Activated T-helper 9 cell treated with anti-CD3 and anti-CD28 coated beads, Interleukin-2, amount 50 U/mL, for 16 hours (primary cell): ENCODE results near the gene AGXT2.
"Not testable (repeated sequence)": the region's sequence is repeated elsewhere in the genome, so short reads cannot be mapped to it uniquely, and the experiment has no call there.

ENCODE experiments used
- DNase-seq: peaks from one replicate; pipeline ENCODE4 v3.0.0-alpha.2; 2020; ENCODE audit warnings: low read depth

AGXT2 gene

DNA sequence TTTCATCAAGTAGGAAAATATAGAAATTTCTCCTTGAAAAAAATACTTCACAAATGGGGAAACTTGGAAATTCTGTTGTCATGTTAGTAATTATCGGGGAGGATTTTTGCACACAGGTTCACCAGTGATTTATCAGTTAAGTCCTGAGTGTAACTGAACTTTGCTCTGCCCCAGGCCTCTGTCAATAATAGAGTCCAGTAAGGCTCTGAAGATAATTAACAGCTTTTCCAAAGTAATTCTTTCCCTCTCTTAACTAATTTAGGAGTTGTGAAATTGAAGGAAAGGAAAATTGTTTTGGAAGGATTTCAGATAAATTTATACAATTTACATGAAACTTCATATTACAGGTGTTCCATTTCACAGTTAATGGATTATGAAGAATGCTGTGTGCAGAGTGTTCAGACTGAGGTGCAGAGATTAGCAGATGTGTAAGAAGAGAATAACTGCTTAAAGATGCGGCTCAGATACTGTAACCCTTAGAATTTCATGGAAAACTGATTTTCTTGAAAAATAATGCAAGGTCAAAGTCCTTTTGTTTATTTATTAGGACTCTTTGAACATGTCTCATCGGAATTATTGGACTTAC is 2.9 kb upstream of the AGXT2 start:
- no peak for DNase-seq

DNA sequence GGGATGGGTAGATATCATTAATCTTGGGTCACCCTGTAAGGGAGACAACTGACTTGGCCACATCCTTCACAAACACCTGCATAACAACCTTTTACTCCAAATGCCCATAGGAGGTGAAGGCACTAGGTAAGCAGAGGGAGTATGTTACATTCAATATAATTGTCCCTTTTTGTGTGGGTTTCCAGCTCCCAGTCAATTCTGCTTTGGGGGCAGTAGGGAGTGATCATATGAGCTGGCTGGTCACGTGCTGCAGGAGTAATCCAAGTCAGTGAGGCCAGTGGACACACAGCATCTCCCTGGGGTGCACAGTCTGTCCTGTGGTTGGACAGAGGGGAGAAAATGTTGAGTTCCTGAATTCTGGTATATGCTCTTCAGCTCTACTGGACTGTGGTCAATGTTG is 1.2 kb upstream of the AGXT2 start:
- no peak for DNase-seq

DNA sequence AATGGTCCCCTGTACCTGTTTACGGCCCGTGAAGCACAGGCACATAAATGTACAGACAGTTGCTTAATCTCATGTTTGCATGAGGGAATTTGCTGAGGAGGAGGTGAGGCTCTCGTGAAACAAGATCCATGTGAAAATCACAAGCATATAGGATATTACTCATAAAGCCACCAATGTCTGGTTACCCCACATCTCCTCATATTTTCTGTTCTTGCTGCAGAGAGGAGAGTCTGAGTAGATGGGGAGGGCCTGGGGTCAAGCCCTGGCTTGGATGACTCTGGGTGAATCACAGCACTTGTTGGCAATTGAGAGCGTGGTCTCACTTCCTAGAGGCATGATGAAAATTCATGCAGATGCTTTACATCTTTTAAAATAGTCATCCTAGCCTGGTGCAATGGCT is 975 bp downstream of the AGXT2 start:
- DNase-seq, result no peak

DNA sequence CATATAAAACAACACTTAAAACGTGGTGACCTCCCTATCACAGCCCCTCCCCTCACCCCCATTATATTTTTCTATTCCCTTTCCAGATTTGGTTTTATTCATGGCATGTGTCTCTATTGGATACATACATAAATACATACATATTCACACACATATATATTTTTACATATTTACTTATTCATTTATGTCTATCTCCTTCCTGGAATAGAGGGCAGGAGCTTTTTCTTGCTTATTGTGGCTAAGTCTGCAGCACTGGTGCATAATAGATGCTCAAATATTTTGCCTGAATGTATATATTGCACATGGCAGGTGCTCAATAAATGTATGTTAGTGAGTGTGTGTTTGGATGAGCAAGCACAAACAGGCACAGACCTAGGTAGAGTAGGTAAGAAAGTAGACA is 2.5 kb downstream of the AGXT2 start:
- DNase-seq, result no peak

DNA sequence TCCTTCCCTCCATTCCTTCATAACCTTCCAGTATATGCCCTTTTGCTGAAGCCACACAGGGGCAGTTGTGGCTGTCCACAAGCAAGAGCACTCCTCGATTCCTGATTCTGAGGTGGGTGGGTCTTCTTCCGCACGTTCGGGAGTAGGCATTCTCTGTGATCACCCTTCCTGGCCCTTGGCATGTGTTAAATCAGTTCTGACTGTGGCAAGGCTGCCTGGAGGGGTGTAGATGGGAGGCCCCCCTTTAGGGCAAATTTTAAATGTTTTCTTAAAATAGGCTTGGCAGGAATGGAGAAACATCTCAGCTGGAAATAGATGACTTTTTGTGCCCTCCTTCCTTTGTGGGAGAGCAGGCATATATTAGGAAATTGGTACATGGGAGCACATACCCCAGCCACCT is 3.1 kb downstream of the AGXT2 start:
- no peak for DNase-seq

DNA sequence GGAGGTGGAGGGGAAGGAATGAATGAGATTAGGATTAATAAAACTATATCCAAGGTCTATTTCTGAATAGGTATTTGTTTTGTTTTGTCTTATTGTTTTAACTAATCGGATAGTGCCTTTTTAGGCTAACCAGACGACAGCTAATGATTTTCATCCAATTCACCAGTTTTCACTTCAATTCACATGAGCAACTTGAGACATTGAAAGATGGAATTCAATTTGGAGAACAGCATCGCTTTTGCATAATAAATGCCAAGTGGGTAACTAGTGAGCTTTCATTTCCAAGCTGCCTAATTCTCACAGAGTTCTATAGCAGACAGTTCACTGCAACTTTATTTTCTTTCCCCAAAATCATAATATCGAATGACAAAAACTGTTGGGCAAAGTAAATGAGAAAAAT is 5.0 kb downstream of the AGXT2 start:
- DNase-seq, result no peak

DNA sequence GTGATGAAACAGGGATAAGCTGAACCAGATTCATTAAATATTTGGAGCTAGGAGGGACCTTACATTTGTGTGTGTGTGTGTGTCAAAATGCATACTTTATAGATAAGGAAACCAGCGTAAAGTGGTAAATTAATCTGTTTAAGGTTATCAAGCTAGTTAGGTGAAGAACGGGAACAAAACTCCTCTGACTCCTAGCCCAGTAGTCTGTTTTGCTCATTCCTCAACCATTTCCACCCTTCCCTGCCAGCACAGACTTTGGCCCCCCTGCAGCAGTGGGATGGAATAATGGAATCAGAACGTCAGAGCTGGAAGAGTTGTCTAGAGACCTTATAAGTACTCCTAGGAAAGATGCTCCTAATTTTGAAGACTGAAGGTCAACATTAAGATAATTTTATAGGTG is 6.5 kb downstream of the AGXT2 start:
- DNase-seq, result no peak

DNA sequence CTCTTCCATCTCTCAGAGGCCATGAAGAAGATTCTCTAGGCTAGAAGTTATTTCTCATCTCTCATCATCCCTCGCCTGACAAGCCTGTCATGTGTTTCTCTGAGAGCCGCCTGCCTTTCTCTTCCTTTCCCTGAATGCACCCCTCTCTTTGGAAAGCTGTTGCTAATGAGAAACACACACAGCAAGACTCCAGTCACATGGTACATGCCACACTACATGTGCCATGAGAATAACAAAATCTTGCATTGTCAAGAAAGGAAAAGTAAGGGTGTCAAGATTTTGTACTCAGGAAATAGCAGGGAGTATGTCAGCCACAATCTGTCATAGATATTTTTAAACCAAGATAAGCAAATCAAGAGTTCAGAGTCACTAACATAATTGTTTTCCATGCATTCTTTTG is 8.9 kb downstream of the AGXT2 start:
- DNase-seq, result no peak

DNA sequence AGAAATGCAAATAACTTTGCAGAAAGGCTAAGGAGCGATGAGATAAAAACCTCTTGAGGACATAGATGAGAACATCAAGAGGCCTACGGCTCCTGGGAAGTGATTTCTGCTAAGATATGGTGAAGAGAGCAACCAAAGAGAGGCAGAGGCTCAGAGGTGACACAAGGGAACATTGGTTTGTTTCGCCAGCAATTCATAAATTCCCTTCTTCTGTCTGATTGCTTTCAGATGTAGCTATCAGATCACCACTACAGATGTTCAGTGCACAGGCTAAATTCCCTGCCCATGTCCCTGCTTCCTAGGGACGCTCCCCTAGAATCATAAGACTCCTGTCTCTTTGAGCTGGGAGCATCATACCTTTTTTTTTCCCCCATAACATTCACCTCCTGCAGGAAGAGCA is 11.2 kb downstream of the AGXT2 start:
- no peak for DNase-seq

DNA sequence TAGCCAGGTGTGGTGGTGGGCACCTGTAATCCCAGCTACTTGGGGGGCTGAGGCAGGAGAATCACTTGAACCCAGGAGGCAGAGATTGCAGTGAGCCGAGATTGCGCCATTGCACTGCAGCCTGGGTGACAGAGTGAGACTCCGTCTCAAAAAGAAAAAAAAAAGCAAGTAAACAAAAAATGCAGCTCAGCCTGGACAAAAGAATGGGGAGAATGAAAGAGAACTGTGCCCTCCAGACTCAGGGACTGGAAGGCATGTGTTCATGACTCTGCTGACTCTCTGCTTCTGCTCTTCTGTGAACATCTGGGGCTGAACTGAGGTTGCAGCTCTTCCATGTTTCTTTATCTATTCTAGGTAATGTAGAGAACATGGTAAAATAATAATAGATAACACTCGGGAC is 11.8 kb downstream of the AGXT2 start:
- not testable (repeated sequence) for DNase-seq

DNA sequence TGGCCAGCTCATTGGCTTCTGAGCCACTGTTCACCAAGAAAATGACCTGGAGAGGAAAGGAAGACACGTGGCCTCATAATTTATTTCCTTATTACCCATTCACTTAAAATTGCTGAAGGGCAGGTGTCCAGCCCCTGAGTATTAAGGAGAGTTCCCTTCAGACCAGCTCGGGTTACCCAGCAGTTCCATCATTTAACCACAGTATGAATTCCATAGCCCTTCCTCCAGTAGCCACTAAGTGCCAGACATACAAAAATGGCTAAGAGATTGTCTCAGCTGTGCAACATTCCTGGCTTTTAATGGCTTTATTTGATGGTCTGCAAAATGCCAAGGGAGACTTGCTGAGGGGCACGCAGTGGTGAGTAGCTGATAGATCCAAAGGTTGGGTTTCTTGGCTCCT is 12.5 kb downstream of the AGXT2 start:
- no peak for DNase-seq

DNA sequence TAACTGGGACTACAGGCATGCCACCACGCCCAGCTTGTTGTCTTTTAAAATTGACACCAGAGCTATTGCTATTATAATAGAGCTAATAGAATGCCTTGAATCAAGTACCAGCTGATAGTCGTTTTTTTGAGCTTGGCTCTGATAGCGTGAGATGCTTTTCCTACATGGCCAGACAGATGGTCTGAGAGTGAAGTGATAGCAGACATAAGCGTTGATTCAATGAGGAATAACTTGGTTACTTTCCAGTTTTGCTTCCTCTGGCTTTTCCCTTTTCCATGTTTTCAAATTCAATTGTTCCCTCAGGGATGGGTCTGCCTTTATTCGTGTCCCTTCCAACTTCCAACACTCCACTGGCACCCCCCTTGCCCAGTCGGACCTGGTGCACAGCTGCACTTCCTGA is 15.4 kb downstream of the AGXT2 start:
- no peak for DNase-seq

DNA sequence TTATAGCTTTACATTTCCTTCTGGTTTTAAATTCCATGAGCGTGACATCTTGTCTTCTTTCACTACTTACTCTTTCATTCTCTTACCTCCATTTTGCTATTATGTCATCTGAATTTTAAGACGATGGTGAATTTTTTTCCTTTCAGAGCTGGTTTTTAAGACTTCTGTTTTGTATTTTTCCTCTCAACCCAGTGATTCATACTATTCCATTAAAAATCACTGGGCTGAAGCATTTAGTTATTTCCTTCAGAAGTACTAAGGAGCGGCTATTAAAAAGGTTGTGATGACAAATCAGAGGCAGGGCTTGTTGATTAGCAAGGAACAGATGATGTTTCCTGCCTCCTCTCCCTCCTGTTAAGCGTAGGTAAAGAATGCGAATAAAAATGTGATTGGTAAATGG is 16.5 kb downstream of the AGXT2 start:
- no peak for DNase-seq

DNA sequence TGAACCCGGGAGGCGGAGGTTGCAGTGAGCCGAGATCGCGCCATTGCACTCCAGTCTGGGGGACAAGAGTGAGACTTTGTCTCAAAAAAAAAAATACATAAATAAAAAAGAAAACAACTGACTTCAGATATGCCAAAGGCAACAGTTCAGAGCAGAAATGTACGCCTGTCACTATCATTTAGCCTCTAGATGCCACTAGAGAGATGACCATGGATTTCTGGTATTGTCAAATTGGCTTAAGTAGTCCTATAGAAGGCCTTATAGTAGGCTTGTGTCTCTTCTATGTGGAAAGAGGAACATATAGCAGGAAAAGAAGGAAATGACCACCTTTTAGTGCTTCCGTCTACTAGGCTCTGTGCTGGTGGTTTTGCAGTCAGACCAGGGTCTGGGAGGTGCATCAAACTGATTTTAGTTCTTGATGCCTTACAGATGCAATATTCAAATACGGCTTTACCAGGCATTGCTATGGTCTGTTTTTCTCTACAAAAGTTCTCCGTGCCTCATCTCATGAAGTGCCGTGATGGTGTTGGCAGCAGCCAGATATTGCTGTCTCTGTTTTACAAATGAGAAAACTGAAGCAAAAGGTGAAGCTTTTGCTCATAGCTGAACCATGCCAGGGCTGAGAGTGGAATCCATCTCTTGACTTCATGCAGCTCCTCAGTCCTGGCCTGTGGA is 17.2 kb downstream of the AGXT2 start:
- no peak for DNase-seq

DNA sequence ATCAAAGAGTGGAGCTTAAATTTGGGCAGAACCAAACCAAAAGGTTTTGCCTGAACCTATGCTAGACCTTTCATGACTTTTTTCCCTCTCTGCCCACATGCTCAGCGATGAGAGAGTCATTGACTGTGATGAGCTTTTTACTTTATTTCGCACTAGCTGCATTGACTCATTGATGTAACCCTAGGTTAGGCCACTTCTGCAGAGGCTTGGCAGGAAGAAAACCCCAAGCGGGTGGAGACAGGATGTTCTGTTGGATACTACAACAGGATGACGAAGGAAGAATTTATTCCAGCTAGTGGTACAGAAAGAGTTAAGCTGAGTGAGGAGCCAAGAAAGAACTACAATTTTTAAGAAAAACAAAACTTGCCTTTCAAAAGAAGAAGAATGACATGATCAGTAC is 18.4 kb downstream of the AGXT2 start:
- no peak for DNase-seq

DNA sequence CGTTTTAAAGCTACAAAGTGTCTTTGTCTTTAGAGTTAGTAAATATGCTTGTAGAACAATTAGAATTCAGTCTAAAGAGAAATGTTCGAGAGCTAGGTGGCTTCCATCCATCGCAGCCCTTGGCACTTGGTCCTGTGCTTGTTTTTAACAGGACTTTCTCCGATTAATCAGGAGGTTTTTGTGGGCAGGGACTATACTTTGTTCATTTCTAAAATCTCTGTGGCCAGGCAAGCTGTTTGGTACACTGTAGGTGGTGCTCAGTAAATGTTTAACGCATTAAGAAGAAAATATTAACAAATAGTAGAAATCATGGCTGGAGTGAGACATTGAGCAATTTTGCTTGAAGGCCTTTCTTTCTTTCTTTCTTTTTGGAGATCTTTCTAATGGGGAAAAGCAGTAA is 20.8 kb downstream of the AGXT2 start:
- DNase-seq, result no peak

DNA sequence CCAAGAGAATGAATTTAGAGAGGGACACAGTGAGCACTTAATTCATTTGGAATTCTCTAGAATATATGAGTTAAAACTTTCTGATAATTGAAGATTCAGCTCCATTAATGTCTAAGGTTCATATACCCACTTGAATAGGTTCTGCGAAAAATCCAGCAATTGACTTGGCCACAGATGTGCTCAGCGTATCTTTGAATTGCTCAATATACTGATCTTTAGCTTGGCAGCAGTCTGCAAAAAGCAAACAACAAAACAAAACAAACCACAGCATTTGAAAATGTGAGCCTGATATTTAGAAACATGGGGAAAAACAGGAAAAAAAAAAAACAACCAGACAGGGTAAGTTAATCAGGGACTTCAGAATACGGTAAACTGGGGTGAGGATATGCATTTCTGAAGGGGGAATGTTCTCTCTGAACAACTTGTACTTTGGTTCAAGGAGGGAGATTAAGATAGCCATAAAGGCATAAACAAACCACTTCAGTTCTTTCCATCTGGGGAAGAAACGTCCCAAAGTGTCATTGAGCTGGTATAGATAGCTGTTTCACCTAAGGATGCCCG is 21.4 kb downstream of the AGXT2 start:
- DNase-seq, result no peak

DNA sequence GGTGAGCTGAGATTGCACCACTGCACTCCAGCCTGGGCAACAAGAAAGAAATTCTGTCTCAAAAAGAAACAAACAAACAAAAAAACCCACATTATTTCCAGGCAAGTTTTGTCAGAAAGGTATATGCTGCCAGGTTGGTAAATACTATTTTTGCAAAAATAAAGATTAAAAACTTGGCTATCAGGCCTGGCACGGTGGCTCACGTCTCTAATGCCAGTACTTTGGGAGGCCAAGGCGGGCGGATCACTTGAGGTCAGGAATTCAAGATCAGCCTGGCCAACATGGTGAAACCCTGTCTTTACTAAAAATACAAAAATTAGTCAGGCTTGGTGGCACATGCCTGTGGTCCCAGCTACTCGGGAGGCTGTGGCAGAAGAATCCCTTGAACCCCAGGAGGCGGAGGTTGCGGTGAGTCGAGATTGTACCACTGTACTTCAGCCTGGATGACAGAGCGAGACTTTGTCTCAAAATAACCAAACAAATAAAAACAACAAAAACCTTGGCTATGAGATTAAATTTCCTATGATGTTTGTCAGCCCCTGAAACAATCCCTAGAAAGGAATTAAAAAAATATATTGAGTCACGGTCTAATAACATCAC is 22.7 kb downstream of the AGXT2 start:
- no peak for DNase-seq

DNA sequence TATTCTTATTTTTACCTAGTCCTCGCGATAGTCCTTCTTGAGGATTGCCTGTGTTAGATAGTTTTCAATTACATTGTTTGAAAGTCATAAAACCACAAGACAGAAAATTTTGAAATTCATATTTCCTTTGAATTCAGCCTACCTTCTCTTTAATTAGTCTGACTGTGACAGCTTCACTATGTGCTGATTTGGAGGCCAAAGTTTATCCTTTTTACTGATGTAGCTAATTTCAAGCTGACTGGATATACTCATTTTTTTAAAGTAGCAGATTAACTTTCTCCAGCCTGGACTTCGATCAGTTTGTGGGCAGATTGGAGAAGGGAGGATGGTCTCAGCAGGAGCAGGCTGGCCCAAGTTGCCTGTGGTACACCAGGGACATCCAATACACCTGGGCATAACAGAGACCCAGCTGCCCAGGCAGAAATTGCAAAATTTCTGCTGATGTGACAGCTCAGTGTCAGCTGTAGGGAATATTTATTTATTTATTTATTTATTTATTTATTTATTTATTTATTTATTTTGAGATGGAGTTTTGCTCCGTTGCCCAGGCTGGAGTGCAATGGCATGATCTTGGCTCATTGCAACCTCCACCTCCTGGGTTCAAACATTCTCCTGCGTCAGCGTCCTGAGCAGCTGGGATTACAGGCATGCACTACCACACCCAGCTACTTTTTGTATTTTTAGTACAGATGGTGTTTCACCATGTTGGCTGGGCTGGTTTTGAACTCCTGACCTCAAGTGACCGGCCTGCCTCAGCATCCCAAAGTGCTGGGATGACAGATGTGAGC is 24.2 kb downstream of the AGXT2 start:
- no peak for DNase-seq

DNA sequence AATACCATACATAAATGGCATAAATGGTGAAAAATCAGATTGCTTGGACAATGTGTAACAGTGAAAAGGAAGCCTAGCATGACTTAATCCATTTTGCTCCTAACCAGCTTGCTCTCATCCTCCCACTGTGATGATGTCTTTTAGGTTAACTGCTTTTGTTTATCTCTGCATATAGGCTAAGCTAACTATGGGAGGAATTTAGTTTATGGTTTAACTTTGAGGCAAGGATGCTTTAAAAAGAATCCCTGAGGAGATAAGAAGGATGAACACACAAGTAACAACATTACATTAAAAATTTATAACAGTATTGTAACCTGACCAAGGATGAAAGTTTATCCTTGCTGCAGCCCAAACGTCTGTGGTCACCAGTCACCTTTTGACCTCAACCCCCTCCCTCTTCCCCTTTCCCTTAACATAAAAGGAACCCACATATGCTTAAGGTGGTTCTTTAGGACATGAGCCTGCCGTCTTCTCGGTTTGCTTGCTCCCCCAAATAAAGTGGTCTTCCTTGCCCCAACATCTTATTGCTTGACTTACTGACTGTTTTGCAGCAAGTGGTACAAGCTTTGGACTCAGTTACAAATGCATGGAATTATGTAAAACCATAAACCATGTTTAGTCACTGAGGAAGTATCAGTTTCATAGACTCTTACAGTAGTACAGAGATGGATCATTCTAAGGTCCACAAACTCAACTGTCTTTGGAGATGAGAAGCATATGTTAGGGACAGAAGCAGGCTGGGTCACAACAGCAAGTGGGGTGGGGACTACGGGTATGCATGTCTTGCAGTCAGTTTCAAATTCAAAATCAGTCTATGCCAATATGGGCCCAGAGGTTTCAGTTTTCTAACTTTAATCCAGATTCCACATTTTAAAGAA is 31.3 kb downstream of the AGXT2 start:
- no peak for DNase-seq

DNA sequence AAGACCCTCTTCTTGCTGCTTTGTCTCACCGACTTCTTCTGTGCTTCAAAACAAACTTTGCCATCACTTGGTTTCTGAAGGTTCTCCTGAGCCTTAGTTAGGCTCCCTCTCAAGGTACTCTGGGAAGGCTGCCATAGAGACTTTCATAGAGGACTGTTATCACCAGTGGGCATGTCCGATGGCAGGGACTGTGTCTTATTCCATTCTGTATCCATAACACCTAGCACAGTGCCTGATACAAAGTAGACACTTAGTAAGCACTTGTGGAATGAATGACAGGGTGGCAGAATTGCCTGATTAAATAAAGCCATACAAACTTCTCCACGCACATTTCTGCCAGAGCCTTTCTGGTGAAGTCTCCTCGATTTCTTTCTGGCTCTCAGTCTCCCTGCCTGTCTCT is 32.7 kb downstream of the AGXT2 start:
- DNase-seq, result no peak

DNA sequence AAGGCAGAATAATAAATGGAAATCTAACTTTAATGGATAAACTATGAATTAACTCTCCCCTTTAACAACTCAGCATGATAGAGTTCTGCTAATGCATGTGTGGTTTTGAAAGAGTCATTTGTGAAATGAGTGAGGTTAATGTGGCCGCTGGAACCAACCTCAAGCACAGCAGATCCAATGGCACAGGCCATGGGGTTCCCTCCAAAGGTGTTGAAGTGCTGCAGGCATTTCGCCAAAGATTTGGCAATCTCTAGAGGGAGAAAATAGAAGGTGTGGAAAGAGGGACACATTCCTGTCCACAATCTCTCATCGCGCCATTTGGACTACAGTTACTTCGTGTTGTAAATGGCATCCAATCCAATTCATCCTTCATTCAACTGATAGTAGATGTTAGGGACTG is 35.0 kb downstream of the AGXT2 start:
- DNase-seq, result no peak
